GM21447 (cell line): ENCODE results near the gene AP4B1.
"Not testable (repeated sequence)": the region's sequence is repeated elsewhere in the genome, so short reads cannot be mapped to it uniquely, and the experiment has no call there.

Source experiments
- ATAC-seq: cut with Tn5 transposase; IDR thresholded peaks from one replicate; pipeline ENCODE4 v1.9.1; 2021; ENCODE audit not compliant: unreplicated experiment

AP4B1 gene

GRCh38 chr1:113858982-113859381 is 45.6 kb downstream of the AP4B1 start:
- no peak for ATAC-seq

- peak; percentile 39 for ATAC-seq
Measured at GRCh38 chr1:113858418-113858817, 46.2 kb downstream of the AP4B1 start.

- no peak for ATAC-seq
Measured at GRCh38 chr1:113857776-113858175, 46.8 kb downstream of the AP4B1 start.

- no peak for ATAC-seq
Measured at GRCh38 chr1:113856401-113856790, 48.2 kb downstream of the AP4B1 start.

GRCh38 chr1:113855630-113856400 is 48.8 kb downstream of the AP4B1 start:
- no peak for ATAC-seq

GRCh38 chr1:113854234-113854633 is 50.4 kb downstream of the AP4B1 start:
- no peak for ATAC-seq

- ATAC-seq, result not testable (repeated sequence)
Measured at GRCh38 chr1:113852694-113853093, 51.9 kb downstream of the AP4B1 start.

GRCh38 chr1:113850127-113850796 is 54.3 kb downstream of the AP4B1 start:
- no peak for ATAC-seq

- no peak for ATAC-seq
Measured at GRCh38 chr1:113849072-113849471, 55.5 kb downstream of the AP4B1 start.

- ATAC-seq, result no peak
Measured at GRCh38 chr1:113846391-113847035, 58.1 kb downstream of the AP4B1 start.
